A549 treated with AZD9567 at 1 μM for 4 hours (cell line): Measurements from ENCODE around the gene TMOD4. TPM values are rescaled to one million over a fixed set of nuclear protein-coding genes. Genes with fewer than 3 reads are reported as not detected.

ENCODE experiments used
- total RNA-seq: library from RNA; stranded (reverse); fragments of 200-300 nt; extraction: Qiagen RNA extraction; gene quantifications from 5 replicates; pipeline ENCODE4 v1.2.3, GENCODE V29; 2022; ENCODE audit not compliant: insufficient read depth

The TMOD4 gene
- 0.21 to 0.34 TPM (median 0.23 TPM) in 4 of 5 replicates, not detected in the other for total RNA-seq

DNA sequence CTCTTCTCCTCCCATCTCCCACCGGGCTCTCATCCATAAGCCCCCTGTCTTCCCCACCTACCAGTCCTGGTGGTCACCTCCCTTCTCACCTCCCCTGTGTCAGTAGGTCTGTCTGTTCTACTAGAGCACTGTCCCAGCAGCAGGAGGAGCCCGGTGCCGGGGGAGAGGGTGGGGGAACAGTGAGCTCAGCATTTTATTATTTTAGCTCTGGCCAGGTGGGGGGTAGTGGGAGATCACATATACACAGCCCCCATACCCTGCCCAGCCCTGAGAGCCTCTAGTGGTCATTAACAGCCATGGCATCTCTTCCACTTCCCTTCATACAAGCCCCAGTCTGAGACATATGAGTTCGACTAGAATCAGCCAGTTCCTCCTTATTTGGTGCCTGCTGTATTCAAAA is at the start of gene TMOD4:
Gene TMOD4, minus strand, starts transcription at position 119 of the 400 bp plus-strand sequence. CDS start 1,106 bp downstream, outside the sequence.

DNA sequence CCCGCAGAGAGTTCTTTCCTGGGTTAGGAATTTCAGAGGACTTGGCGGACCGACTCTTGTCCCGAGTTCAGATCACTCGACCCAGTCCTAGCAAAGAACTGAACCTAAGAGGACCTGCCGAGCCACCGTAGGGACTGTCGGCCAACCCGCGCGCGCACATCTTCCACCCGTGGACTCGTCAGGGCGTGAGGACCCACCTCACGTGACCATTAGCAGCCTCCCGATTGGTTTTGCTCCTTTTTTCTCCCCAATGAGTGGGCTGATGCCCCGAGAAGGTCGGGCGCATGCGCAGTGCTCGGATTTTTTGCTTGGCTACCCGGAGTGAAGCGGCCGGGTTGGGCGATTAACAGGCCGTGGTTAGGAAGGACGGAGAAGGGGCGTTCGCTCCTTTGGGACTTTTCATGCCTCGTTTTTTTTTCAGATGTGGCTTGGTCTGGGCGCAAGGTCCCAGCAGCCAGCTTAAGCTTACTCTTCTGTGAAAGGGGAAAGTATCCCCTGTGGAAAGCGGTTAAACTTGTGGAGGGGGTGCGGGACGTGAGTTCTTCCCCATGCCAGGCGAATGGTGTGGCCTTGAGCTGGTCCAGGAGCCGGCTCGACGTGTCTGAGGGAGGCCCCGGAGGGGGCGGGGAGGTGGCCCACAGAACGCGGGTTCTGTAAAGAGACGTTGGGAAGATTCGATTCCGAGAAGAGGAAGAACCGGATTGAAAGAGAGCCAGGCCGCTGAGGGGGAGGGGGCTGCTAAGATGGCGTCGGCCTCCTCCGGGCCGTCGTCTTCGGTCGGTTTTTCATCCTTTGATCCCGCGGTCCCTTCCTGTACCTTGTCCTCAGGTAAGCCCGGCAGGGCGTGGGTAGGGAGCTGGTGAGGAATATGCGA is 22.7 kb upstream of the TMOD4 start, which contains the start of gene PIP5K1A:
Gene PIP5K1A, plus strand, starts transcription at position 299 of the 874 bp plus-strand sequence. Its CDS starts 445 bp downstream, at position 744.

DNA sequence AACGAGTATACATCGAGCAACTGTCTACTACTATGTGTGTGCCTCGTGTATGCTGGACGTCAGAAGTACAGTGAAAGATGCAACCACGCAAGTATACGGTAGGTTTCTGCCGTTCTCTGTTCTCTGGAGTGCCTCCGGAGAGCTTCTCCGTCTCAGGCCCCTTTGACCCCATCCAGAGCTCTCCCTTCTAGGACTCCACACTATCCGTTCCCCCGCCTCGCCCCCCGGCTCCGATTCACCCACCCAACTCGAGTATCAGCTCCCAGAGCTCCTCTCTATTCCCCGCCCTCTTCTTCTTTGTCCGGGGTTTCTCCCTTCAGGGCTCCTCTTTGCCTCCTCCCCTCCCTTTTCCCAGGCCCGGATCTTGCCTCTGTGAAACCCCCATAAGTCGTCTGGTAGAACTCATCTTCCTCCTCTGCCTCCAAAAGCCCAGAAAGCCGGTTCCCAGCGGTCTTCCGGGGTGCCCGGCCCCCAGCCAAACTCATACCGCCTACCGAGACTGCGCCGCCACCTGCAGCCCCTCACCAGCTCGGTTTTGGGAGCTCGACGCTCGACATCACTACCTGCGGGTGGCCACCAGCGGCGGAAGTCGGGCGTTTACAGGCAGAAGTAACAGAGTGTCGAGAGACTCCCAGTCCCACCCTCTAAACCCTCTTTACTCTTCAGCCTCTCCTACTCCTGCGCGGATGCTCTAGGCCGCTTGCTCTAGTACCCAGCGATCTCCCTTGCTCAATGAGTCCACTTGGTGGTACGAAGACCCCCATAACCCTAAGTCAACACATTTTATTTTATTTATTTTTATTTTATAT is 14.1 kb upstream of the TMOD4 start, which contains the start of gene VPS72:
Gene VPS72, minus strand, starts transcription at position 561 of the 809 bp plus-strand sequence. Its CDS starts 76 bp downstream, at position 485.

DNA sequence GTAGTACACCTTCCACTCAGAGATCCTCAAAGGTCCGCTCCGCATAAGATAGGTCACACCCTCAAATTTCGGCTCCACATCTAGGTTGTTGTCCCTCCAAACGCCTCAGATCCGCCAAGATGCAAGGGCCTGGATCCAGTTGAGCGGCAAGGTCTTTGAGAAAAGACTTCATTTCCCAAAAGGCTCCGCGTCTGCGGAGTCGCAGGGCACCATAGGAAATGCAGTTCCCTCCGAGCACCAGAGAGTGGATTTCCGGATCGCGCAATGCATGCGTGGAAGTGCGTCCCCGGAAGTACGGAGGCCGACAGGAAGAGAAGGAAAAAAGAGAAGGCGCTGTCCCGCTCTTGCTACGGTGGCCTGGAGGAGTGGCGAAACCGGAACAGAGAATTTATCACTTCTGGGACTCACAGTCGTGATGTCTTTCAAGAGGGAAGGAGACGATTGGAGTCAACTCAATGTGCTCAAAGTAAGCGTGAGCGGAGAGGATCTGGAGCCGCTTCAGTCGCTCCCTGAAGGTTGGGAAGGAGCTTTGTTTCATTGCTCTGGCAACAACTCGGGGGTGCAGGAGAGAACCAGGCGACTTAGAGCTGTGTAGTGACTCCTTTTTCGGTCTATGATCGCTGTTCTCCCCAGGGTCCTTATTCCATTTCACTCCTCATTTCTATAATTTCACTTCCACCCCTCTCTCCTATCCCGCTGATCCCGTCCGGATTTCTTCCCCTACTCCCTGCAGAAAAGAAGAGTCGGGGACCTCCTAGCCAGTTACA is 9.9 kb downstream of the TMOD4 start, which contains the start of the genes LYSMD1 and SCNM1:
Gene LYSMD1, minus strand, starts transcription at position 165 of the 767 bp plus-strand sequence. CDS start 644 bp downstream, outside the sequence.
Gene SCNM1, plus strand, starts transcription at position 407 of the 767 bp plus-strand sequence. Its CDS starts 9 bp downstream, at position 416.

DNA sequence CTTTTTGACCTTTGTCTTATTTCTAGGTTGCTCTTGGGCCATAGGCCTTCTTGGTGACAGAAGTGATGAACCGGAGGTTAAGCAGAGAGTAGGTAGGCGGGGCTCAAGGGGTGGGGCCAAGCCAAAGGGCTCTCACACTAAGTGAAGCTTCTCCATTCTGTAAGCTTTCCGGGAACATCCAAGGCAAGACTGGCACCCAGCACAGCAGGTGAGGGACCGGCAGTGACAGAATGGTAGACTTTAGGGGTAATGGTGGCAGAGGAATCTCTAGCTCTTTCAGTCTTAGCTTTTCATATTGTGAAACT is 19.3 kb downstream of the TMOD4 start, which contains the start of gene TNFAIP8L2:
Gene TNFAIP8L2, plus strand, starts transcription at position 135 of the 305 bp plus-strand sequence. CDS start 2,049 bp downstream, outside the sequence.

DNA sequence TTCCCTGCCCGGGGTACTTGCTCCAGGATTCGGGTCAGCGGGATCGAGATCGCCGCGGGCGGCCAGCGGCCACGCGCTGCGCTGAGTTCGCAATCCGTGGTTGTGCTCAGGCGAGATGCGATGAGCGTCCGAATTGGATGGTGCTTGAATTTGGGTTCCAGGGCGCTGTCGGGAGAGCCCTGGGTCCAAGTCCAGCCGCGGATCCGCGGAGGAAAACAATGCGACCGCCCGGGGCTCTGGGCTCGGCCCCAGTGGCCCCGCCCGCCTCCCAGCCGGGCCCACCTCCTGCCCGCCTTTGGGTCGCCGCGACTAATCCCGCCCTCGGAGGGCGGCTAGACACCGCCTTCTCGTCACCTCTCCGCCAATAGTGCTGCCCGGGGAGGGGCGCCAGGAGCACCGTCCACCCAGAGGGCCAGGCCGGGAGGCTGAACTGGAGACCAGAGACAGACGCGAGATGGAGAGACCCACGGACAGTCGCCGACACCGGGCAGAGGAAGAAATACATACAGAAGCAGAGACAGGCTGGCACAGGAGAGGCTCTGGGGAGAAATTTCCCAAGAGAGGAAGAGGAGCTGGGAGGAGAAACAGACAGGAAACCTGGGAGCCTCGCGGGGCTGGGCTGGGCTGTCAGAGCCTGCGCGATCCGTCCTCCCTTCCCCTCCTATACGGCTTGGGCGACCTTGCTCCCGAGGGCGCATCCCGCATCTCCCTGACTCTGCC is 29.2 kb downstream of the TMOD4 start, which contains the start of gene SEMA6C:
Gene SEMA6C, minus strand, starts transcription at position 220 of the 720 bp plus-strand sequence. CDS start 4,010 bp downstream, outside the sequence.

Other genes with a start within 250 kb of the TMOD4 start
- gene SETDB1, start 249.6 kb downstream of the TMOD4 start, total RNA-seq = 12.7 to 23.5 TPM (median 20.2 TPM) in 5 replicates
- 226 to 237 TPM (median 232 TPM) in 5 replicates for gene CERS2, start 201.1 kb downstream of the TMOD4 start, total RNA-seq
- 0.77 to 1.2 TPM (median 0.81 TPM) in 4 of 5 replicates, not detected in the other for gene ANXA9, start 193.7 kb downstream of the TMOD4 start, total RNA-seq
- 2.3 to 3.6 TPM (median 2.9 TPM) in 5 replicates for gene MINDY1, start 169.1 kb downstream of the TMOD4 start, total RNA-seq
- 11.1 to 15.2 TPM (median 14.6 TPM) in 5 replicates for gene PRUNE1, start 167.5 kb downstream of the TMOD4 start, total RNA-seq
- 0.03 to 0.28 TPM (median 0.12 TPM) in 4 of 5 replicates, not detected in the other for gene BNIPL, start 139.4 kb downstream of the TMOD4 start, total RNA-seq
- 4.1 to 8.4 TPM (median 6.6 TPM) in 5 replicates for gene C1orf56, start 128.2 kb downstream of the TMOD4 start, total RNA-seq
- 72.3 to 96.4 TPM (median 74.4 TPM) in 5 replicates for gene CDC42SE1, start 116.4 kb downstream of the TMOD4 start, total RNA-seq
- 10.9 to 14.5 TPM (median 13.4 TPM) in 5 replicates for gene MLLT11, start 115.6 kb downstream of the TMOD4 start, total RNA-seq
- 2.9 to 3.5 TPM (median 3.1 TPM) in 5 replicates for gene GABPB2, start 105.2 kb downstream of the TMOD4 start, total RNA-seq
- 1.7 to 2.2 TPM (median 1.9 TPM) in 4 of 5 replicates, not detected in the other for gene SEMA6C, start 29.4 kb downstream of the TMOD4 start, total RNA-seq
- not detected in 5 replicates for gene TNFAIP8L2, start 19.3 kb downstream of the TMOD4 start, total RNA-seq
- 5.0 to 8.2 TPM (median 5.4 TPM) in 5 replicates for gene LYSMD1, start 10.1 kb downstream of the TMOD4 start, total RNA-seq
- 47.1 to 48.4 TPM (median 47.7 TPM) in 5 replicates for gene SCNM1, start 9.8 kb downstream of the TMOD4 start, total RNA-seq
- 41.8 to 48.0 TPM (median 42.8 TPM) in 5 replicates for gene VPS72, start 14.2 kb upstream of the TMOD4 start, total RNA-seq
- gene PIP5K1A, start 22.6 kb upstream of the TMOD4 start, total RNA-seq = 45.2 to 70.0 TPM (median 47.0 TPM) in 5 replicates
- 184 to 202 TPM (median 199 TPM) in 5 replicates for gene PSMD4, start 78.8 kb upstream of the TMOD4 start, total RNA-seq
- gene ZNF687, start 106.3 kb upstream of the TMOD4 start, total RNA-seq = 13.5 to 17.1 TPM (median 14.8 TPM) in 5 replicates
- 20.5 to 25.9 TPM (median 24.3 TPM) in 5 replicates for gene PI4KB, start 151.4 kb upstream of the TMOD4 start, total RNA-seq
- 18.9 to 22.7 TPM (median 20.7 TPM) in 5 replicates for gene RFX5, start 171.3 kb upstream of the TMOD4 start, total RNA-seq
- gene SELENBP1, start 196.7 kb upstream of the TMOD4 start, total RNA-seq = 6.0 to 7.1 TPM (median 6.9 TPM) in 5 replicates
- gene PSMB4, start 223.6 kb upstream of the TMOD4 start, total RNA-seq = 354 to 439 TPM (median 422 TPM) in 5 replicates